B cell (primary cell): Measurements from ENCODE around the gene KEL.

Experiments
- CTCF ChIP-seq: fragments of 200-600 bp; IDR thresholded peaks from one replicate; pipeline ENCODE4 v1.8.0; 2022; ENCODE audit warnings: antibody characterized with exemption, mild to moderate bottlenecking
- EZH2 ChIP-seq: IDR thresholded peaks from 2 replicates; pipeline ENCODE4 v1.6.1; 2012; ENCODE audit warnings: borderline replicate concordance, low read depth, mild to moderate bottlenecking, moderate library complexity, low read length; ENCODE audit not compliant: insufficient read depth, poor library complexity, severe bottlenecking

GRCh38 chr7:142999793-143000192, 37.6 kb upstream of the KEL start:
- TF ChIP-seq CTCF: no peak
- TF ChIP-seq EZH2: no peak
